ENCODE measurements around the gene HEXD.
"Not testable (repeated sequence)": the region's sequence is repeated elsewhere in the genome, so short reads cannot be mapped to it uniquely, and the experiment has no call there.

Gene HEXD

DNA sequence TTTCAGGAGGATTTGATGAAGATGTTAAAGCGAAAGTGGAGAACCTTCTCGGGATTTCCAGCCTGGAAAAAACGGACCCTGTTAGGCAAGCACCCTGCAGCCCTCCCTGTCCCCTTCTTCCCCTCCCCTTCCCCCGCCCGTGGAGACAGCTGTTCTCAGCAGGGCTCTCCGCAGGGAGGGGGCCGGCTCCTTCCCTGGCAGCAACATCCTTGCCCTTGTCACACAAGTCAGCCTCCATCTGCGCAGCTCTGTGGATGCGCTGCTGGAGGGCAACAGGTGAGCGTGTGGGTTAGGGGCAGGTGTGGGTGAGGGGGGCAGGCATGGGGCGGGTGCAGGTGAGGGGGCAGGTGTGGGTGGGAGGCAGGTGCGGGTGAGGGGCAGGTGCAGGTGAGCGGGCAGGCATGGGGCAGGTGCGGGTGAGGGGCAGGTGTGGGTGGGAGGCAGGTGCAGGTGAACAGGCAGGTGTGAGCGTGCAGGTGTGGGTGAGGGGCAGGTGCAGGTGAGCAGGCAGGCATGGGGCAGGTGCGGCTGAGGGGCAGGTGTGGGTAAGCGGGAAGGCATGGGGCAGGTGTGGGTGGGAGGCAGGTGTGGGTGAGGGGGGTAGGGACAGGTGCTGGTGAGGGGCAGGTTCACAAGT, 23.0 kb downstream of the HEXD start:
- no peak for DNase-seq (ENCODE audit: low read depth in 2 of 2)

DNA sequence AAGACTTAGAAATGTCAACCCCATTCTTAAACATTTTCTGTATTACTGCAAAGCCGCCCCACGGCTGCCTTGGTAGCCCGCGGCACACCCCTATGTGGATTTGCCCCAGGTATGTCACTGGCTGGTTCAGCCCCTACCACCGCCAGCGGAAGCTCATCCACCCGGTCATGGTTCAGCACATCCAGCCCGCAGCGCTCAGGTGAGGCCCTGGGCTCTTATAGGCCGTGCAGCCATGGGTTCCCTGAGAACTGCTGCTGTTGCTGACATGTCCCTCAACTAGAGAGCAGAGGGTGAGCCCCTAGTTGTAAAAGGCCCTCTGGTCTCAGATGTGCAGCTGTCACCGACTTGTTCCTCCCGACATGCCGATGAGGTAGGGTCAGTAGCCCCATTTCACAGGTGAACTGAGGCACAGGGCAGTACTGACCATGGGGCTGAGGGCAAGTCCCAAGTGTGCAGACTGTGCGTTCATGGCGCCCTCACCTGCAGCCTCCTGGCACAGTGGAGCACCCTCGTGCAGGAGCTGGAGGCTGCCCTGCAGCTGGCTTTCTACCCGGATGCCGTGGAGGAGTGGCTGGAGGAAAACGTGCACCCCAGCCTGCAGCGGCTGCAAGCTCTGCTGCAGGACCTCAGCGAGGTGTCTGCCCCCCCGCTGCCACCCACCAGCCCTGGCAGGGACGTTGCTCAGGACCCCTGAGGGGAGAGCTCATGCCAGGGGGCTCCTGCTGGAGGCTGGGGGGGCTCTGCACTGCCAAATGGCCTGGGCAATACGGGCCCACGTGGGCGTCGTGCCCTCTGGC, 23.7 kb downstream of the HEXD start:
- no peak for DNase-seq (ENCODE audit: low read depth in 2 of 2)

DNA sequence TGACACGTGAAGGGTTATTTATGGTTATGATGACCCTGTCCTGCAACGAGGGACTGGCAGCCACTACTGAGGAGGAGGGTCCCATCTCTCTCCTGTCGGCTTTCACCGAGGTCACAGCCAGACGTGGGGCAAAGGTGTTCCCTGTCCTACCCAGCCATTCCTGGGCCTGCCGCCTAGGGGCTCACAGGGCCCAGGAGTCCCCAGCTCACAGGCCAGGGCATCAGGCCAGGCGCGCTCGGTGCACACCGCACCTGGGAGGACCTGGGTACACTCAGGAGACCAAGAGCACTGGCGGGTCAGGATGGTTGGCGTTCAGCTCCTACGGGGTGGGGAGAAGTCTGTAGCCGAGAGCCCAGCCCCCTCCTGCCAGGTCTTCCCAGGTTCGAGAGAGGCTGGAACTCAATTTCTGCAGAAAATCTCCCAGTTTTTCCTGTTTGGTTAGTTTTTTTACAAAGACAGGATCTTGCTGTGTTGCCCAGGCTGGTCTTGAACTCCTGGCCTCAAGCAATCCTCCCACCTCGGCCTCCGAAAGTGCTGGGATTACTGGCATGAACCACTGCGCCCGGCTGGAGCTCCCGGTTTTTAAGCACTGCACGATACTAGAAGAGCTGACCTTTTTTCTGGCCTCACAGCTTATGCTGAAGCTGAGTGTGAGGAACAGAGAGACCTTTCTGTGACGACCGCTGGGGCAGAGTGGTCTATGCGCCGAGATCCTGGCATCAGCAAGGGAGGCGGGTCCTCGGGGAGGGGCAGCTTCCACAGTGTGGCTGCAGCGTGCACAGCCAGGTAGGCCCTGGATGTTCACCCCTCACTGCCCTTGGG, 24.7 kb downstream of the HEXD start:
- DNase-seq (ENCODE audit: low read depth in 2 of 2): no peak

DNA sequence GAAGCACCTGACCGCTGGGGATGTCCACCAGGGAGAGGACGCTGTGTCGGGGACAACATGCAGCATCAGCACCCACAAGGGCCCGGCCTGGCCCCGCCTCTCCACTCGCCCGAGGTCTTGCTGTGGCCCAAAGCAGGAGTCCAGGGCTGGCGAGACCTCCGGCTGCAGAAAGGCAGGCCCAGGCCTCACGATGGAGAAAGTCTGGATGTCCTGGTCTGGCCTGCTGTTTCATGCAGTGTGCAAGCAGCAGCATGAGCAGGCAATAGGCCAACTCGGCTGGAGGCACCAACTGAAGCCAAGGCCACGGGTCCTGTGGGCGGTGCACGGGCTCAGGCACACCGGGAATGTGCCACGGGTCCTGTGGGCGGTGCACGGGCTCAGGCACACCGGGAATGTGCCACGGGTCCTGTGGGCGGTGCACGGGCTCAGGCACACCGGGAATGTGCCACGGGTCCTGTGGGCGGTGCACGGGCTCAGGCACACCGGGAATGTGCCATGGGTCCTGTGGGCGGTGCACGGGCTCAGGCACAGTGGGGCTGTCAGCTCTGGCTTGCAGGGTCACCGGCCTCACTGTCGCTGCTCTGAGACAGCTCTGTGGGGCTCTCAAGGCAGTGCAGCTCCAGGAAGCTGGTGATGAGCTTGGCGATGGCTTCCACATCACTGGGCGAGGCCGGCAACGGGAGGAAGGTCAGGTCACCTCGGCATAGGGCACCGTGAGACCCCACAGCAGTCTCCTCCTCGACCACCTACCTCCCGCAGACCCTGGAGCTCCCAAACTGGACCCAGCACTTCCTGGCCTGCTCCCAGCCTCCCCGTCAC, 25.5 kb downstream of the HEXD start:
- DNase-seq (ENCODE audit: low read depth in 2 of 2): no peak

DNA sequence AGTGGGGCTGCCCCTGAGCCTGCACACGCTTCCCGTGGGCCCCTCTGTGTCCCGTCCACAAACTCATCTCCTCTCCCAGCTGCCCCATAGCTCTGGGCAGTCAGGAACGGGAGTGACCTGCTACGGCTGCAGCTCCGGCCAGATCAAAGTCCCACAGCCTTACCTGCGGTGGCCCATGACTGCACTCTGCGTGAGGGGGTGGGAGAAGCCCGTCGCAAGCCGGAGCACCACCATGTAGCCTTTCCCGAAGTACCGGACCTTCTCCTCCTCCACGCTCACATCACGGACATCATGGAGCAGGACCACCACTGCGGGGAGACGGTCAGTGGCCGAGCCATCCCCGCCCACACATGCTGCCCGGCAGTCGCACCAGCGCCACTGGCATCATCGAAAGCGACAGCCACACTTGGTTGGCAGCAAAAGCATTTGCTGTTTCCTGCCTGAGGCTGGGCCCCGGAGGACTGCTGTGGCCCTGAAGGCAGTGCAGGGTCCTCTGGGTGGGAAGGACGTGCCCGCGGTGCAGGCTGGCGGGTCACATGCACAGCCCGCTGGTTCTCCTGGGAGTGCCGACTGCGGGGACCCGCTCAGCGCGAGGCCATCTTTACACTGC, 26.2 kb downstream of the HEXD start:
- no peak for DNase-seq (ENCODE audit: low read depth in 2 of 2)

DNA sequence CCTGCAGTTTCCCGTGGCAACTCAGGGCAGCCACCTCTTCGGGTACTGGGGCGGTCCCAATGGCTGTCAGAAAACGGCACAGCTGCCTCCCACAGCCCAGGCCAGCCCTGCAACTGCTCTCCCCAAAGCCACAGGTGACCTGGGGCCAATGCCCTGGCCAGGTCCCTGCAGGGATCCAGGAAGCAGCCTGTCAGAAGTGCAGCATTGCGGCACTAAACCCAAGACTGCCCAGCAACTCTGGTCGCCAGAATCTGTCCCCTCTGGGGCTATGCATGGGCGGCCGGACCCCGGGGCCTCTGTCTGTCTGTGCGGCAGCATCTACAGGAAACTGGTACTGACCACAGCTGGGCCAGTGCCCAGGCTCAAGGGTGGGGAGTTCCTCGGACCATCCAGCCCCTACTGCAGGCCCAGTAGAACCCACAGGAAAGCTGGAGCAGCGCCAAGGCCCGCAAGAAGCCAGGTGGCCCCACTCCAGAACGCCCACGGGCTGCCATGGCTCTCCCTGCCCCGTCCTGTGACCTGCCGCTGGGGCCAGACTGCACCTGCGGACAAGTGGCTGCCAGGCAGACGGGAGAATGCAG, 26.9 kb downstream of the HEXD start:
- no peak for DNase-seq (ENCODE audit: low read depth in 2 of 2)

DNA sequence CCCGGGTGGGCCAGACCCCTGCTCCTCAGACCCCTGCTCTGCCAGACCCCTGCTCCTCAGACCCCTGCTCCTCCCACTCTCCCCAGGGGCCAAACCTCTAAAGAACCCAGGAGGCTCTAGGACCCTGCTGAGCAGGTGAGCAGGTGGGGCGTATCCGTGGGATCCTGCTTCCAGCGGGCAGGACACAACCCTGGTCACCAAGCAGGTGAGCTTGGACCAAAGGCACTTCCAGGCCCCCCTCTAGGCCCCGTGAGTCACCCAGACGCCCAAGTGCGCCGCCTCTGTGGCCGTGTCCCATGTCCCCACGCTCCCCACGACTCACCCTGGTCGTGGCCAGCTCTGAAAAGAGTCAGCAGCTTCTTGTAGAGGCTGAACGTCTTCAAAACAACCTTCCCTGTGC, 27.4 kb downstream of the HEXD start:
- no peak for DNase-seq (ENCODE audit: low read depth in 2 of 2)

DNA sequence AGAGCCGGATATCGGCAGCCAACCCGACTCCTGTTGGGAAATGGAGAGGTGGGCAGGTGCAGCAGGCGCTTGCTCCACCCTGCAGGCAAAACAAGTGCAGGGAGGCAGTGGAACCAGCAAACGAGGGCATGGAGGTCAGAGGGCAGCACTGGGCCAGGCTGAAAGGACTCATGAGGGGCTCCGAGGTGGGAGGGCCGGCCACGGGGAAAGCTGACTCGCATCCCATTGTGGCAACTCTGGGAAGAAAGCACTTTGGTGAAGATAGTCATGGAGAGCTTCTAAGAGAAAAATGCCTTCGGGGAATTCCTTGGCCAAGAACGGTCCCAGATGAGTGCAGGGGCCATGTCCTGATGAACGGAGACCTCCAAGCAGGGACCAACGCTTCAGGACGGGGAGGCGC, 28.0 kb downstream of the HEXD start:
- no peak for DNase-seq (ENCODE audit: low read depth in 2 of 2)

DNA sequence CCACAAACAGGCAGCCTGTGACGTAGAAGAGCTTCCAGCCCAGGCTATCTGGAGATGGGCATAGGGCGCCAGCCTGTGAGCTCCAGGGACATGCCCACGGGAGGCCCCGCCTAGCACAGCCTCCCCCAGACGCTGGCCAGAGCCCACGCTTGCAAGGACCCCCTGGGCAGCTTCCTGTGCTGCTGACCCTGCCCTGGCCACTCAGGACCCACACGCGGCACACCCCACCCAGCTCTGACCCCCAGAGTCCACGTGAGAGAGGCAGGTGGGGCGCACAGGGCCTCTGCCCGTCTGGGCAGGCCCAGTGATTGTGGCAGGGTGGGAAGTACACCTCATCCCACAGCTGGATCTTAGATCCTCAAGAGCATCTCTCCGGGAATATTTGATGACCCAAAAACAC, 28.5 kb downstream of the HEXD start:
- no peak for DNase-seq (ENCODE audit: low read depth in 2 of 2)

DNA sequence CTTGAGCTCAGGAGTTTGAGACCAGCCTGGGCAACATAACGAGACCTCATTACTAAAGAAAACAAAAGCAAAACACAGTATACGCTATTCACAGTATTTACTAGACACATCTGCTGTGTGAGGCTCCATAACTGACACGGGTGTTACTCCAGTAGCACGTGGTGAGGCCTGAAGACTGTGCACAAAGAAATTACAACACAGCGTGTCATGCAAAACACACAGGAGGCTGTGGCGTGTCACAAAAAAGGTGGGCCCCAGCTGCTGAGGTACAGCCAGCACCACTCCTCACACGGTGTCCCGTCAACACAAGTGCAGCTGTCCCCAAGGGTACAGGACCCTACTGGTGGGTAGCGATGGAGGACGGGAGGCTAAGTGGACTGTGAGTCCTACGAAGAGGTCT, 29.7 kb downstream of the HEXD start:
- no peak for DNase-seq (ENCODE audit: low read depth in 2 of 2)

DNA sequence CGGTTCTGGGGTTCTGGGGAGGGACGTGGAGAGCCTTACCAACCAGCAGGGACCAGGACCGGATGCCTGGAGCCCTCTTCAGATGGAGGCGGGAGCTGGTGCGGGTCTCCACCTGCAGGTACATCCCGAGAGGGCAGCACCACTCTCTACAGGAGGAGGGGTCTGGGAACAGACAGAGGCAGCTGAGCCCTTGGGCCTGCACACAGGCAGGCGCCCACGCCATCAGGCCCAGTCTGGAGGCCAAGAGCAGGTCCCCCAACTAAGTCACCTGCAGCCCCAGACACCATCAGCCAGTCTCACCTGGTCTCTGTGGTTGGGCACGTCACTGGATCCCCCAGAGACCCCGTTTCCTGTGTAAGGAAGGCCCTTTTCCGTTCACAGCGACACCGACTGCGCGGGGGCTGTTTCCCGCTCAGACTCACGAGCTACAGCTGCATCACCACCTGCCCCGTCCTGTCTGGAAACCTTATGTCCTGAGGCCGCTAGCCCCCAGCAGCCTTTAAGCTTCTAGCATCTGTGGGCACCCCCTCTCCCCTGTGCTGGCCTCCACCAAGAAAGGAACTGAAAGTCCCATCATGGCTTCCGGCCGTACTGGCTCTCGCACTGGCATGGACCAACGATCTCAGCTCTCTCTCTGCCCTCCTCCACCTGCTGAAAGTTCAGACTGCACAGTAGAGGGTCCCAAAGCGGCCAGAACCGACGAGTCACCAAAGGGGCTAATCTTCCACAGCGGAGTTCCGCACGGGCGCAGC, 31.2 kb downstream of the HEXD start:
- peak; percentile 45 to 55 for DNase-seq (ENCODE audit: low read depth in 2 of 2)

DNA sequence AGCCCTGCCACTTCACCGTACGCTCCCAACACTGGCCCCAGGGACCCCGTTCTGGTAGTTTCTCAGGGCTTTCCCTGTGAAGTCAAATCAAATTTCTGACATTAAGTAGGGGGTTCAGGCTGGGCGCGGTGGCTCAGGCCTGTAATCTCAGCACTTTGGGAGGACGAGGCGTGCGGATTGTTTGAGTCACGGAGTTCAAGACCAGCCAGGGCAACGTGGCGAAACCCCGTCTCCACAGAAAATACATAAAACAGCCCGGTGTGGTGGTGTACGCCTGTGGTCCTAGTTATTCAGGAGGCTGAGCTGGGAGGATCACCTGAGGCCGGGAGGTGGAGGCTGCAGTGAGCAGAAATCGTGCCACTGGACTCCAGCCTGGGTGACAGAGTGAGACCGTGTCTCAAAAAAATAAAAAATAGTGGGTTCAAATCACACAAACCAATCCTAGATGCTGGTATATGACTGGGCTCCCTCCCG, 31.8 kb downstream of the HEXD start:
- DNase-seq (ENCODE audit: low read depth in 2 of 2): peak; percentile 22 to 41

DNA sequence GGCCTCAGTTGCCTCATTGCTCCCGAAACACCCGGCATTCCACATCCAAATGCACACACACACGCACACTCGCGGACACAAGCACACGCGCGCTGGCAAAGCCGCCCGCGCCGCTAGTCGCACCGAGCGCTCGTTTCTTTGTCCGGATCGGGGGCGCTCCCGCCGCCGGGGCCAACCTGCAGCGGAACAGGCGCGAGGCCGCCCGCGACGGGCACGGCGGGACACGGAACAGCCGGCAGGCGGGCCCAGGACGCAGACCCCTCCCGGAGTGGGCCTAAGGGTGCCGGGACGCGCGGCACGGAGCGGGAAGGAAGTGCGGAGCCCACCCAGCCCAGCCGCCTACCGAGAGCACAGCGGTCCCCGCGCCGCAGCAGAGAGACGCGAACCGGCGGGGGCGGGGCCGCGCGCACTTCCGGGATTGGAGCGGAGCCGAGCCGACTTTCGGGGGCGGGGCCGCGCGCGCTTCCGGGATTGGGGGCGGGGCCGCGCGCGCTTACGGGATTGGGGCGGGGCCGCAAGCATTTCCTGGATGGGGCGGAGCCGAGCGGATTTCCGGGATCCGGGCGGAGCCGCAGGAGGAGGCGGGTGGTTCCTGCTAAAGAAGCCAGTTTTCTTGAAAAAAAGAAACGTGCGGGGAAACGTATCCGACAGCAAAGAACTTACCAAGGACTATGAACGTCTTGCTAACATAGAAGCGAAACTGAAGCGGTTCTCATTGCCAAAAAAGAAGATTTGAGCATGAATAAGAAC, 32.4 kb downstream of the HEXD start, which contains the start of gene CYBC1:
TSS of gene CYBC1 (minus strand) at position 396 of the 750 bp plus-strand sequence. CDS start 1,498 bp downstream, outside the sequence.
- peak; percentile 96 for DNase-seq (ENCODE audit: low read depth in 2 of 2)

DNA sequence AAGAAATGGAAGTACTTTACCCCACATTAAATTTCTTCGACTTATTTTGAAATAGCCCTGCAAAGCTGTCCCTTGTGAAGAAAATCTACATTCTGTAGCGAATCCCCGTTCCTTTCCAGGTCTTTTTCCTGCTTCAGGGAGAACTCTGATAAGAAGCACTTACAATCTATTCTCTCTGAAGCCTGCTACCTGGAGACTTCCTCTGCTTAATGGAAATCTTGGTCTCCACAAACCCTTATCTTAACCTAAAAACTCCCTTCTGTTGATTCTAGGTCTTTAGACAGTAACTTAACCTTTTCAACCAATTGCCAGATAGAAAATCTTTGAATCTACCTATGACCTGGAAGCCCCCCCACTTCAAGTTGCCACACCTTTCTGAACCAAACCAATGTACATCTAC, 34.0 kb downstream of the HEXD start:
- DNase-seq (ENCODE audit: low read depth in 2 of 2): no peak

DNA sequence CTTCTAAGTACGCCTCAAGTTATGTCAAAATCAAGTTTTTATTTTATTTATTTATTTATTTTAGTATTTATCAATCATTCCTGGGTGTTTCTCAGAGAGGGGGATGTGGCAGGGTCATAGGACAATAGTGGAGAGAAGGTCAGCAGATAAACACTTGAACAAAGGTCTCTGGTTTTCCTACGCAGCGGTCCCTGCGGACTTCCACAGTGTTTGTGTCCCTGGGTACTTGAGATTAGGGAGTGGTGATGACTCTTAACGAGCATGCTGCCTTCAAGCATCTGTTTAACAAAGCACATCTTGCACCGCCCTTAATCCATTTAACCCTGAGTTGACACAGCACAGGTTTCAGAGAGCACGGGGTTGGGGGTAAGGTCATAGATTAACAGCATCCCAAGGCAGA, 35.0 kb downstream of the HEXD start:
- not testable (repeated sequence) for DNase-seq (ENCODE audit: low read depth in 2 of 2)

DNA sequence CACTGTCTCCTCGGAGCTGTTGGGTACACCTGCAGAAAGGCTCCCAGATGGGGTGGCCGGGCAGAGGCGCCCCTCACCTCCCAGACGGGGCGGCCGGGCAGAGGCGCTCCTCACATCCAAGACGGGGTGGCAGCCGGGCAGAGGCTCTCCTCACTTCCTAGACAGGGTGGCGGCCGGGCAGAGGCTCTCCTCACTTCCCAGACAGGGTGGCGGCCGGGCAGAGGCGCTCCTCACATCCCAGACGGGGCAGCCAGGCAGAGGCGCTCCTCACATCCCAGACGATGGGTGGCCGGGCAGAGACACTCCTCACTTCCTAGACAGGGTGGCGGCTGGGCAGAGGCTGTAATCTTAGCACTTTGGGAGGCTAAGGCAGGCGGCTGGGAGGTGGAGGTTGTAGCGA, 35.6 kb downstream of the HEXD start:
- not testable (repeated sequence) for DNase-seq (ENCODE audit: low read depth in 2 of 2)

DNA sequence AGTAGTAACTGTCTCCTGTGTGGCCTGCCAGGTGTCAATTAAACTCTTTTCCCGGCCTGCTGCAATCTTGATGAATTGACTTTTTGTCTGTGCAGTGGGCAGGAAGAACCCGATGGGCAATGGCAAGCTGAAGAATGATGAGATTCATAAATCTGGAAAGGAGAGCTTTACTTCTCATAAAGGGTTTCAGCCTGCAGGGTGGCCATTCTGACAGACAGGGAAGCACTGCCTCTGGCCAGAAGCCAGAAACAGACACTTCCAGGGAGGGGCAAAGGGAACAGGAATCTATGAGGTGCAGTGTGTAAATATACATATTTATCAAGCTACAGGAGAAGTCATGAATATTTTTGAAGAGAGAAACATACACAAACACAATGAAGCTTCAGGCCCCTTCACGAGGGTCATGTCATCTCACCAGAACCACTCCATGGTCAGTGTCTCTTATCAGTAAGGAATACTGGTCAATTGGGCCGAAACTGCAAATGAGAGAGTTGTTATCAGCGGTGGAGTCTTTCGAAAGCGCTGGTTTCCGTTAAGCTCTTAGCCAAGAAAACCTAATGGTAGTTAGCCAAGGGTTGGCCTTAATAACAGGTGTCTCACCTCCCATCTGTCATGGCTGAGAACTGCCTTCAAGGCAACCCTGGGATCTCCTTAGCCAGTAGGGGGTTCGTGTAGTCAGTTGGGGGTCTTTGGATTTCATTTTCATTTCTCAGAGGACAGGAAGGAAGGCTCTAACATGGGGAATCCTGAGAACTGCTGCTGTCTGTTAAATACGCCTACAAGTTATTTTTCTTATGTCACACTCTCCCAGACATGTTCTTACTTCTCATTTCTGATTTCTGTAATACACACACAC, 39.2 kb downstream of the HEXD start:
- no peak for DNase-seq (ENCODE audit: low read depth in 2 of 2)

DNA sequence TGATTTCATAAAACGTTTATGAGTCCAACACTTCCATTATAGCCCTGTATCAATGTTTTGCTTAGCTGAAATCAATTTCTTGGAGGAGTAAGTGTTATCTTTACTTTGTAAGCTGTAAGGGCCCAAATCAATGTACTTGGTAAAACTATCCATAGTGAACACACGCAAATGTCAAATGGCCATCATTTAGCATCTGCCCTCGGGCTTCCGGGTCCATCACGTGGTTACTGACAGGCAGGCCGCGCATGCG, 39.7 kb downstream of the HEXD start:
- no peak for DNase-seq (ENCODE audit: low read depth in 2 of 2)

Data from stimulated activated CD4-positive, alpha-beta T cell treated with anti-CD3 and anti-CD28 coated beads, Interleukin-1b, Interleukin-23, amount 100 ng/mL, for 4 hours (primary cell).